Endothelial cell of umbilical vein (primary cell): ENCODE results near the gene FAM111B.

Experiments used
- EZH2 ChIP-seq: IDR thresholded peaks from 2 replicates; pipeline ENCODE4 v1.6.1; 2012; ENCODE audit warnings: borderline replicate concordance, low read depth, mild to moderate bottlenecking, moderate library complexity, low read length, inconsistent platforms; ENCODE audit not compliant: severe bottlenecking
- GATA2 ChIP-seq: IDR thresholded peaks from 2 replicates; pipeline ENCODE4 v1.7.0; 2011; ENCODE audit warnings: low read depth, mild to moderate bottlenecking, moderate library complexity, mixed read lengths, low read length; ENCODE audit not compliant: insufficient read length, insufficient read depth
- JUN ChIP-seq: IDR thresholded peaks from 2 replicates; pipeline ENCODE4 v1.6.1; 2011; ENCODE audit warnings: borderline replicate concordance, low read depth; ENCODE audit not compliant: insufficient read length, insufficient read depth
- MYC ChIP-seq: IDR thresholded peaks from one replicate; pipeline ENCODE4 v1.6.1; 2011; ENCODE audit warnings: mild to moderate bottlenecking, low read depth, low read length
- POLR2A ChIP-seq: IDR thresholded peaks from 2 replicates; pipeline ENCODE4 v1.6.1; 2012; ENCODE audit warnings: low read depth, mild to moderate bottlenecking, control low read depth, low read length
- POLR2AphosphoS5 ChIP-seq: IDR thresholded peaks from 2 replicates; pipeline ENCODE4 v1.6.1; 2012; ENCODE audit warnings: low read depth, mild to moderate bottlenecking, control low read depth, low read length, moderate library complexity; ENCODE audit not compliant: insufficient read depth
- TF ChIP-seq, protein P1 (sequence below), 2 donors: IDR thresholded peaks; 1 replicate in 1 of 2; 2 replicates in 1 of 2; pipeline ENCODE4 v1.5.1; 2011; ENCODE audit warnings: low read length in 2 of 2, mild to moderate bottlenecking in 2 of 2, moderate library complexity in 2 of 2, control low read depth in 1 of 2, inconsistent platforms in 1 of 2, low read depth in 1 of 2; ENCODE audit not compliant: insufficient read depth in 1 of 2; ENCODE audit errors: extremely low read depth in 1 of 2
- TF ChIP-seq, protein P2 (sequence below): IDR thresholded peaks from 2 replicates; pipeline ENCODE4 v1.6.1; 2011; ENCODE audit not compliant: insufficient read depth, insufficient read length

DNA sequence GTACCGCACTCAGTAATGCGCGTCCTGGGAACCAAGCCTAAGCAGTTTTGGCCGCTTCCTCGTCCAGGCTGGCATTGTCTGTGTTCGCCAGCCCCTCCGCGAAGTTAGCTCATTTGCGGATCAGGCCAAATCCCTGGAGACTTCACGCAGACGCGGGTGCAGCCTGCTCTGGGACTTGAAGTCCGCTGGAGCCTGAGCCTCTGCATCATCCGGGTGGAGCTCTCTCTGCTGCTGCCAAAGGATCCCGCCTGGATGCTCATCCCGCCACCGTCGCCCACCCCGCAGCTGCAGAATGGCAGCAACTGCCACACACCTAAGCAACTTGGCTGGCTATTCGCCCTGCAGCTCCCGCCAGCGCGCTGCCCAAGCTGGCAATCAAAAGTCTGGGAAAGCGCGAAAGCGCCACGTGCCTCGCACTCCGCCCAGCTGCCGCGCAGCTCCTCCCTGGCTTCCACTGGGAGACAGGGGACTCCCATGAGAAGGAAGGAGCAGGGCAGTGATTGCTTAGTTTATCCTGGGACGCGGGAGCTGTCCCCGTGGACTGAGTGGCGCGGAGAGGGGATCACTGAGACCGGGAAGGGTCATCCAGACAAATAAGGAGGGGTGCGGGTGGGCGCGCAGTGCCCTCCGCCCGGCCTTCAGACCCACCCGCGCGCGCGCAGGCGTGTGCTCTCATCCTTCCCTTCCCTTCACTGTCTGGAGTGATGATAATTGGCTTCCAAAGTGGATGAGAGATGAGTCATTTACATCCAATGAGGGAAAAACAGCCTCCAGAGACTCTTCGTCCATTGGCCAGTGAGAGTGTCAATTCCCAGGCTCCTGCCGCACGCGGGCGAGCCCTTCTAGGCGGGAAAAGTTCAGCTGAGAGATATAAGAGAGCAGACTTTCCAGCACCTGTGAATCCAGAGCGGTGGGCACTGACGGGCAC, 44.2 kb upstream of the FAM111B start:
- TF ChIP-seq EZH2: no peak
- TF ChIP-seq, protein P1, sequence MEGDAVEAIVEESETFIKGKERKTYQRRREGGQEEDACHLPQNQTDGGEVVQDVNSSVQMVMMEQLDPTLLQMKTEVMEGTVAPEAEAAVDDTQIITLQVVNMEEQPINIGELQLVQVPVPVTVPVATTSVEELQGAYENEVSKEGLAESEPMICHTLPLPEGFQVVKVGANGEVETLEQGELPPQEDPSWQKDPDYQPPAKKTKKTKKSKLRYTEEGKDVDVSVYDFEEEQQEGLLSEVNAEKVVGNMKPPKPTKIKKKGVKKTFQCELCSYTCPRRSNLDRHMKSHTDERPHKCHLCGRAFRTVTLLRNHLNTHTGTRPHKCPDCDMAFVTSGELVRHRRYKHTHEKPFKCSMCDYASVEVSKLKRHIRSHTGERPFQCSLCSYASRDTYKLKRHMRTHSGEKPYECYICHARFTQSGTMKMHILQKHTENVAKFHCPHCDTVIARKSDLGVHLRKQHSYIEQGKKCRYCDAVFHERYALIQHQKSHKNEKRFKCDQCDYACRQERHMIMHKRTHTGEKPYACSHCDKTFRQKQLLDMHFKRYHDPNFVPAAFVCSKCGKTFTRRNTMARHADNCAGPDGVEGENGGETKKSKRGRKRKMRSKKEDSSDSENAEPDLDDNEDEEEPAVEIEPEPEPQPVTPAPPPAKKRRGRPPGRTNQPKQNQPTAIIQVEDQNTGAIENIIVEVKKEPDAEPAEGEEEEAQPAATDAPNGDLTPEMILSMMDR (IDR thresholded peaks at IDR 0.05; ENCODE audit: extremely low read depth in 1 of 2, insufficient read depth in 1 of 2, low read depth in 1 of 2, low read length in 2 of 2): no peak
- no peak for TF ChIP-seq POLR2A
- no peak for TF ChIP-seq POLR2AphosphoS5
- TF ChIP-seq MYC: no peak
- no peak for TF ChIP-seq JUN
- TF ChIP-seq, protein P2, sequence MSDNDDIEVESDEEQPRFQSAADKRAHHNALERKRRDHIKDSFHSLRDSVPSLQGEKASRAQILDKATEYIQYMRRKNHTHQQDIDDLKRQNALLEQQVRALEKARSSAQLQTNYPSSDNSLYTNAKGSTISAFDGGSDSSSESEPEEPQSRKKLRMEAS: no peak
- TF ChIP-seq GATA2: no peak
